NCI-H2196 (cell line): Measurements from ENCODE around the gene RCSD1.

Experiments used
- DNase-seq: peaks from one replicate; lab custom pipeline; 2025; ENCODE audit not compliant: unreplicated experiment; lab: John Stamatoyannopoulos, UW

The RCSD1 gene

DNA sequence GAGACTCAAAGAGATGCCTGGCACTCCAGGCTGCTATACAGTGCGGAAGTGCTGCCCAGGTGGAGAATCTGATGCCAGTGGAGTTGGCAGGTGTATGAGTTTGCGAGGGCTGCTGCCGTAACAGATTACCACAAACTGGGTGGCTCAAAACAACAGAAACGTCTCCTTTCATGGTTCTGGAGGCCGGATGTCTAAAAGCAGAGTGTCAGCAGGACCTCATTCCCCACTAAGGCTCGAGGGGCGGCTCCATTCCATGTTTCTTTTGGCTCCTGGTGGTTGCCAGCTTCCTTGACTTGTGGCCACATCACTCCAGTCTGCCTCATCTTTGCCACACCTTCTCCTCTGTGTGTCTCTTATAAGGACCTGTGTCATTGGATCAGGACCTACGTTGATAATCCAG lies 10.0 kb downstream of the RCSD1 start:
- no peak for DNase-seq

DNA sequence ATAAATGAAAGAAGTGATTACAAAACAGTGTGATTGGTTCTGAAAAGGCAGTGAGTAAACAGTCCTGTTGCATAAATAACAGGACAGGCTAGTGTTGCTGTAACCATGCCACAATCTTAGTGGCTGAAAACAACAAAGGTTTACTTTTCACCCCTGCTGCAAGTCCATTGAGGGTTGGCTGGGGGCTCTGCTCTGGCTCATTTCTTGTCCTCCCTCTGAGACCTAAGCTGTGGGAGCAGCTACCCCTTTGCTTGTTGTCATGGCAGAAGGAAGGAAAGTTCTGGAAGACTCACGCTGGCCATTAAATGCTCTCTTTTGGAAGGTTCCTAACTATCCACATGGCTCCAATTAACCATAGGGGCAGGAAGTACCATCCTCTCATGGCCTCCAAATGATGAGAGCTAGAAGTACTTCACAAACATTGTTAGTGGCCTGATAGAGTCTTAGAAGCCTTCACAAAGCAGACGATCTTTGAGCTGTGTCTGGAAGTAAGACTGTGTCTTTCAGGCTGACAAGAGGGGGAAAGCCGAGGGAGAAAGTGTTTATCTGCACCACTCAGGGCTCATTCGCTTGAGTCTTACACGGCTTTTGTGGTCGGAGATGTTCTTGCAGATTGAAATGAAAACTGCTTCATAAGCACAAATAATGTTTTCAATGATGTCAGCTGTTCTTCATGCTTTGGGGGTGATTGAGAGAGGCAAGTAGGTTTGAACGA lies 11.9 kb downstream of the RCSD1 start:
- no peak for DNase-seq

DNA sequence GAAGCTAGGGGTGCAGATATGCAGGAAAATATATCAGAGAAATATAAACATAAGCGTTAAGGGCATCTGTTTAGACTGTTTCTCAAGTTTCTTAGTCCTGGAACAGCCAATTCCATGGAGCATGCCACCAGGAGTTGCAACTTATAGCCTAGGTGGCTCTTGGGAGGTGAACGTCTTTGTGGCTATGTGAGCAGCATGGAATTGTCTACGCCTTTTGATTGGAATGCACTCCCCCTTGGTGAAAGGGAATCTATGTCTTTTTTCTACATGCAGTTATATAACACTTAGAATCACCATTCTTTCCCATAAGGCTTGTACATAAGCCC lies 12.4 kb downstream of the RCSD1 start:
- DNase-seq: no peak

DNA sequence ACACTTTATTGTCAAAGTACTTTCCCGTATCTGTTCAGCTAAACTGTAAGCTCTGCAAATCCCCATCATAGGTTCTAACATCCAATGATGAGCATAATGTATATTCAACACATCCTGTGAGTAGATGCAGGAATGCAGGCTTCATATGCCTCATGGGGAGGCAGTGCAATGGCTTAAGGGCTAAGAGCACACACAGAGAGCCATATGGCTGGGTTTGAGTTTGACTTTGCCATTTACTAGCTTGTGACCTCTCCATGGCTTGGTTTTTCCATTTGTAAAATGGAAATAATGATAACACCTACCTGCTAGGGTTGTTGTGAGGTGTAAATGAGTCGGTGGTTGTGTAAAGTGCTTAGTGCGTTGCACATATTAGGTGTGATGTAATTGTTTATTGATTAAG lies 13.4 kb downstream of the RCSD1 start:
- no peak for DNase-seq

DNA sequence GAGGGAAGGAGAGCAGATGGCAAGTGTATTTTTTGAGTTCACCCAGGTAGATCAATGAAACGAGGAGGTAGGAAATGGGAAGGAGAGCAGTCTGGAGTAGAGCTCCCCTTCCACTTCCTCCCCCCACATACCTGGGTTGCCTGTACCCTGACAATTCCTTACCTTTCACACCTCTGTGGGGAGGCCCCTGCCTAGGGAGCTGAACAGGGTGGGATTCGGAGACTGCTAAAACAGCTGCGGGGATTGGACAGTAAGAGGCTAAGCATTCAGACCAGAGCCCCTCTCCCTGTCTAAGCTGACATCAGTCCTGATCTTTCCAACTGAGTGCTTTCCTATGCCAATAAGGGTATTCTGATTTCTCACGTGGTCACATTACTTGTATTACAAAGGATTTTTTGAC lies 14.5 kb downstream of the RCSD1 start:
- DNase-seq: no peak

DNA sequence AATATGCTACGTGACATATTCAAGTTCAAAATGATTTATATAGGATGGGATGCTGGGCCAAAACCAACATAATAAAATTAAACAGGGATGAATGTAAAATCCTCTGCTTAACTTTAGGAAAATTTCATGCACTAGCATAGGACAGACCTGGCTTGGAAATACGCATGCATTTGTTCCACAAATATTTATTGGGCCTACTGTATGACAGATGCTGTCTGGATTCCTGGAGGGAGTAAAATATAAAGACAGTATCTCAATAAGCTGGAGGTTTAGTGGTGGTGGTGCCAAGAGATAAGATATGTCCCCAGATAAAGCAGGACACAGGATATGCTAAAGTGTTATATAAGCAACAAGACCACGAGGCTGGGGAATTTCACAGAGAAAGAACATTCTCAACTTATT lies 15.1 kb downstream of the RCSD1 start:
- no peak for DNase-seq

DNA sequence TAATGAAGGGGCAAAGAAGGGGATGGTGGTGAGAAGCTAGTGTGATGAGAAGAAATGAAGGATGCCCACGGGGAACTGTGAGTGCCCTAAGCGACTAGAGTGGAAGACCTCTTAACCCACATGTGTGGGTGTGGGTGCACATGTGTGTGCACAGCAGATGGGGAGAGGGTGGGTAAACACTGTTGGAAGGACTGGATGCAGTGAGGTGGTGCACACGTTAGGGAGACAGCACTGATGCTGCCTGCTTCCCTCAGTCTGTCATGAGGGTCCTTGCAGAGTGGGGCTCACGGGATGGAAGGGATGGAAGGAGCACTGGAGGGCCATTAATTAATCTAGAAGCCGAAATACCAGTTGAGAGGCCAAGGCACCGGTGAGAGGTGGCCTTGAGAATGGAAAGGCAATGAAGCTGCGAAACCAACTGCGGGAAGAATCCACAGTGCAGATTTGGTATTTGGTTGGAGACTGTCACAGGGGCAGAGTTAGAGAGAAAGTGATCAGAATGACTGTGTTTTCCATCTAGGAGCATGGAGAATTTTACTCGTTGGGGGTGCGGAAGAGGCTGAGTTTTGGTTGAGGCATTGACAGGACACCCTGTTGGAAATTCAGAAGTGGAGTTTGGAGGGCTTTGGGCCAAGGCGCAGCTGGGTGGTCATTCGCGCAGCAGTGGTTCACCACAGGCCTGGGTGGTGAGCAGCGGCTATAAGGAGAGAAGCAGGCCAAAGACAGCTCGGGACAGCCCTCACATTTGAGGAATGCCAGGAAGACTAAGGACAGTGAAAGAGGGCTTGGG lies 15.8 kb downstream of the RCSD1 start:
- no peak for DNase-seq

DNA sequence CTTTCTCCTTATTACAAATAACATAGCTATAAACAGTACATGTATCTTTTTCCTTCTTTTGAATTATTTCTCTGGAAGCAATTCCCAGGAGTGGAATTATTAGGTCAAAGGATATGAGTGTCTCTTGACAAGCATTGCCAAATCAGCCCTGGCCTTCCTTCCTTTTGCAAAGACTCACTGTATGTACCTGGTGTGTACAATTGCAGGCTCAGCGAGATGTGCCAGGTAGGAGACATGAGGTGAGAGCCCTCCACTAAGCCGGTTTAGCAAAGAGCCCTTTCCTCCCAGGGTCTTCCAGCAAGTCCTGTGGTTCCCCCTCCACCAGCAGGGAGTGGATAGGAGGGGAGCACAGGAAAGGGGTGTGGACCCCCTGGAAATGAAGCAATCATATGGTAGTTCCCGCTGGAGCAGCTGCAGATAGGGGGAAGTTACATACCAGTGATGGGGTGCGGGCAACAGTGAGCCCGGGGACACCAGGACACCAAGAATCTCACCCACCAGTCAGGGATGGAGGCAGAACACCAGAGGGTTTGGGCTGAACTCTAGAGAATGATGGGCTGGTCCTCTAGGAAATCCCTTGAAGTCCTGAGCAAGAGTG lies 18.3 kb downstream of the RCSD1 start:
- DNase-seq: no peak

DNA sequence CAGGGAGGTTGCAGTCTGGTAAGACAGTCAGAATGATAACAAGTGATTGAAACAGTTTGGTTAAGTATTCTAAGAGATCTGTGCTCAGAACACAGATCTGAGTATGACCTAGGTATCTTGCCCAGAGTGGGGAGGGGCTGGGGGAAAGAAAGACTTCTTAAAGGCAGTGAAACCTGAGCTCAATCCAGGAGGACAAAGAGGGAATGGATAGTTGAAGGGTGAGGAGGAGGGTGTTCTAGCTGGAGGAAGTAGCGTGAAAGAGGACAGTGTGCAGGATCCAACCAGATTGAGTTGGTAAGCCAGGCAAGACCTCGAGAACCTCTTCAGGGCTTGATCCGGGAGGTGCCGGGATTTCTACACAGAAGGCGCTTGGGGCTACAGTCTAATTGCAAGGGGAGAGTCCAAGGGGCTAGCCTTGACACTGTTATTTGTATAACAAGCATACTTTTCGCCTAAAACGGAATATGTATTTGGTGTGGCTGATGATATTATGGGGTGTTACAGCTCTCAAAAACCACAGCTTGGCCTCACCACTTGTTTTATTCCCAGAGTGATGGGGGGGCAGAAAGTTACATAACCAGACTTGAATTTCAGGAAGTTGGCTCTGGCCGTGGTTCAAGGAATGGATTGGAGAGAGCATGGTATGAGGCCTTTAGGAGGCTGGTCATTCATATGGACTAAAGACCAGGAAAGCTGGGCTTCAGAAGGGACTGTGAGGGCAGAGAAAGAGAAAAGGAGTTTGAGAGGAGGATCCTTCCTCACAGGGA lies 19.1 kb downstream of the RCSD1 start:
- DNase-seq: no peak

DNA sequence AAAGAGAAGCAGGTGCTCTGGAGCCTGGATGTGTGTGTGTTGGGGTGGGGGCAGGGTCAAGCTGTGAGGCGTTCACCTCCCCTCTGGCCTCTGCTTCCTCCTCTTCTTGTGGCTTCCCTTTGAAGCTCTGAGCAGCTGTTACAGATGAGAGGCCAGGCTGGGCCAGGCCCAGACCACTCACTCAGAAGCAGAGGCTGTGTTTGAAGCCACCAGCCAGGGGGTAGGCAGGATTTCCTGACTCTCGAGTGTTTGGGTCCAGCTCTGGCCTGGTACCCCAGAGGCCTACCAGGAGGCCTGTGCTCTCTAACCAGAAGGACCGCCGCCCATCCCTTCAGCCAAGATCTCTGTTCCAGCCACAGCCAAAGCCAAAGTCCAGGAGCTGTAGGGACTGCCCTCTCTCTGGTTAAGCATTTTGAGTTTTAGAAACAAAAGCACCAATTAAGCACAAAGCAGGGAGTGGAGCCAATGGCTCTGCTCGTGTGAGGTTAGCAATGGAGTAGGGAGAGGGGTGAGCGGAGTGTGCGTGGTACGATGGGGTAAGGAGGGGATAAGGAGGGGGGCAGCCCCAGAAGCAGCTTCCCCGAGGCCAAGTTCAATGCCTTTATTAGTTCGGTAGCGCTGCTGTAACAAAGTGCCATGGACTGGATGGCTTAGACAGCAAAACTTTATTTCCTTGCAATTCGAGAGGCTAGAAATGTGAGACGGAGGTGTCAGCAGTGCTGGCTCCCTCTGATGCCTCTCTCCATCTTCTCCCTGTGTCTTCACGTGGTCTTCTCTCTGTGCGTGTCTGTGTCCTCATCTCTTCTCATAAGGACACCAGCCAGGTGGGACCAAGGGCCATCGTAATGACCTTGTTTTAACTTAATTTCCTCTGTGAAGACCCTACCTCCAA lies 20.5 kb downstream of the RCSD1 start:
- DNase-seq: no peak

DNA sequence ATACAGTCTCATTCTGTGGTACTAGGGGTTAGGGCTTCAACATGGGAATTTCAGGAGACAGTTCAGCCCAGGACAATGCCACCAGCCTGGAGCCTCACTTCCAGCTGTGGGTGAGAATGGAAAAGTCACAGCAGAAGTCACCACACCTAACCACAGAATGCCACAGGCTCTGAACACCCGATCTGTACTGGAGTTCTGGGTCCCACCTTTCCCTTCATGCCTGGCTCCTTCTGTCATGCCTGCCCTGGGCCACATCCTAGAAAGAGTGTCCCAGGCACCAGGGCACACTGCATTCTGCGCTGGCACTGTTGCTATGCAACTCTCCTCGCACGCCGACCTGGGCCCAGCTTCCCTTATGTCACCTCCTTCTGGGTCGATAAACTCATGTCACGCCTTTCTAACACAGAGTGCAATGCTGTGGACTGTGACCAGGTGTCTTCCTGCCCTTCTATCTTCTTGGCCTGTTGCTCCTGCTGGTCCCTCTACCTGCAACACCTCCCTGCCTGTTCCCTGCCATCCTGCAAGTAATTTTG lies 21.2 kb downstream of the RCSD1 start:
- no peak for DNase-seq

DNA sequence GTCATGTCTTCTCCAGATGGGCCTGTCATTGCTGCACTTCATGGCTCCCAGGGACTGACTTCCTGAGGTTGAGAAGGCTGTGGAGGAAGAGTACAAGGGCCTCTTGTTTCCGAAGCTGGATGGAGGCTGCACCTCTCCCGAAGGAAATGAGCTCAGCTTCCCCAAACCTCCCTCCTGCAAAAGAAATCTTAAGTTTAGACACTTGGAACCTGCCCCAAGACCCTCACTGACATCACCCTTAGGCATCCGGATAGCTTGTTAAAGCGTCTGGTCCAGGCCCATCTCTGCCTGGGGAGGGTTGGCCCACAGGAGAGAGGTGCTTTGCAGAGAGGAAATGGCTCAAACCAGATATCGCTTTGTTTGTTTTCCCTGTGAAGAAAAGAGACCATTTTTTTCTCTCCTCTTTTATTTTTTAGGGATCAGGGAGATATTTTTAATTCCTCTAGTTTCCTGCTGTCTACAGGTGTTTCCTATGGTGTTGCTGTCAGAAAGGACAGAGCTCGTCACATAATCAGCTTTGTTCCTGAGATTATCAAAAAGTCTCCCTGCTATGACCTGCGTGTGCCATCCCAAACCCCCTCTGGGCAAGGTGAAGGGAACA lies 25.0 kb downstream of the RCSD1 start:
- no peak for DNase-seq

DNA sequence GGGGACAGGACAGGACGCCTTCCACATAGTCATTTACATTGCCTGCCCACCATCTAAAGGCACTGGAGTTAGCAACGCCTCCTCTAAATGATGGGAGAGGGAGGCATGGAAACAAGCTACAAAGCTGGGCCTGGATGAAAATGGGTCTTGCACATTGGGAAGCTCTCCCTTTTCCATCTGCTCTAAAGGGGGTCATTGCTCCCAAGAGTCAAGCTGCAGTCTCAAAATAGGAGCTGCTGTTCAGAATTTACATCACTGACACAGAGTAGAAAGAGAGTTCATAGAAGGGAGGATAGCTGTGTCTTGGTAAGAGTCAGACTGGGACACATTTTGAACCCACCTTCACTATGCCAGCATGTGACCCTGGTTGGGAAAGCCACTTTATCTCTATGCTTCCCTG lies 26.6 kb downstream of the RCSD1 start:
- DNase-seq: no peak

DNA sequence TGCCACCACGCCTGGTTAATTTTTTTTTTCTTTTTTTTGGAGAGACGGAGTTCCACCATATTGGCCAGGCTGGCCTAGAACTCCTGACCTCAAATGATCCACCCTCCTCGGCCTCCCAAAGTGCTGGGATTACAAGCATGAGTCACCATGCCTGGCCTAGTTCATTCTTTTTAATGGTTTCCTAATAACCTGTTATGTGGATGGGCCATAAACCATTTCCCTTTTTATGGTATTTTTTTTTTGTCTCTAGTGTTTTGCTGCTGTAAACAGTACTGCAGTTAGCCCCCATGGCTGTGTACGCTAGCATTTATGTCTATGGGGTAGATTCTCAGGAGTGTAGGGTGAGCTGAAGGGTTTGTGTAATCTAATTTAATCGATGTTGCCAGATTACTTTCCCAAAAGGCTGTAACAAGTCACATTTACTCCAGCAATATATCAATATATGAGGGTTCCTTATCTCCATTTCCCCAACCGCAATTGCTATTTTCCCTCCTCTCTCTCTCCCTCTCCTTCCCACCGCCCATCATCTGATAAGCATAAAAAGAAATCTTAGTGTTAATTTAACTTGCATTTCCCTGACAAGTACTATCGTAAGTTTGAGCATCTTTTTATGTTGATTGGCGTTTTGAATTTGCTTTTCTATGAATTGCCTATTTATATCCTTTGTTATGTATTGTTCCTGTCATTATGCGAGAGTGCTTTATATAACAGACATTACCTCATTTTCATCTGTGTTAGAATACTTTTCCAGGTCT lies 28.7 kb downstream of the RCSD1 start:
- DNase-seq: no peak

DNA sequence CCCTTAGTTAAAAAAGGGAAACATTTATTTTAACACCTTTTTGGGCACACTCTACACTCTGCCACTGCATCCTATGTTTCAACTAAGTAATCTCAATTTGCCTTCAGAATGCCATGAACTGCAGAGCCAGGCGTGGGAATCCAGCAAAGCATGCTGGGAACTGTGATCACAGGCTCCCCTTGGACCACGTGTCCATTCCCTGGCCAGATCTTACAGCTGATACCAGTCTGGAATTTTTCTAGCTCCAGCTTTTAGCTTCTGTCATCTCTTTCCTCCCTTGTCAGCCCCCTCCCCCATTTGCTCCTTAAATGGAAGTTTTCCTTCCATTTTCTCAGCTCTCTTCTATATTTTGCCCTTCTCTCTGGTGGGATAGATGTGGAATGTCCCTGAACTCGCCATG lies 29.4 kb downstream of the RCSD1 start:
- no peak for DNase-seq

DNA sequence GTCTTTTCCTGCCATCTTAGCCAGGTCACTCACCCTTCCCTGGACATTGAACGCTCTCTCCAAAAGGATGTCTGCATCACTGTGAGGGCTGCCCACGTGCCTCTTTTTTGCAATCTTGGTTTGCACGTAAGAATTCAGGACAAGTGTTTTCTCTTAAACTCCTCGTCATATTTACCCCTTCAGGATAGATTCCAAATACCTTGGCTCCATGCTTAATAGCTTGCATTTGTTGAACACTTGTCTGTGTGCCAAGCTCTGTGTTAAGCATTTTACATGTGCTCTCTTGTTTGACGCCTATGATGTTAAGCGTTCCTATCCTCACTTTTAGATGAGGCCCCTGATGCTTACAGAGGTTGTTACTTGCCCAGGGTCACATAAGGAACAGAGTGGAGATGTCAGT lies 29.8 kb downstream of the RCSD1 start:
- no peak for DNase-seq

DNA sequence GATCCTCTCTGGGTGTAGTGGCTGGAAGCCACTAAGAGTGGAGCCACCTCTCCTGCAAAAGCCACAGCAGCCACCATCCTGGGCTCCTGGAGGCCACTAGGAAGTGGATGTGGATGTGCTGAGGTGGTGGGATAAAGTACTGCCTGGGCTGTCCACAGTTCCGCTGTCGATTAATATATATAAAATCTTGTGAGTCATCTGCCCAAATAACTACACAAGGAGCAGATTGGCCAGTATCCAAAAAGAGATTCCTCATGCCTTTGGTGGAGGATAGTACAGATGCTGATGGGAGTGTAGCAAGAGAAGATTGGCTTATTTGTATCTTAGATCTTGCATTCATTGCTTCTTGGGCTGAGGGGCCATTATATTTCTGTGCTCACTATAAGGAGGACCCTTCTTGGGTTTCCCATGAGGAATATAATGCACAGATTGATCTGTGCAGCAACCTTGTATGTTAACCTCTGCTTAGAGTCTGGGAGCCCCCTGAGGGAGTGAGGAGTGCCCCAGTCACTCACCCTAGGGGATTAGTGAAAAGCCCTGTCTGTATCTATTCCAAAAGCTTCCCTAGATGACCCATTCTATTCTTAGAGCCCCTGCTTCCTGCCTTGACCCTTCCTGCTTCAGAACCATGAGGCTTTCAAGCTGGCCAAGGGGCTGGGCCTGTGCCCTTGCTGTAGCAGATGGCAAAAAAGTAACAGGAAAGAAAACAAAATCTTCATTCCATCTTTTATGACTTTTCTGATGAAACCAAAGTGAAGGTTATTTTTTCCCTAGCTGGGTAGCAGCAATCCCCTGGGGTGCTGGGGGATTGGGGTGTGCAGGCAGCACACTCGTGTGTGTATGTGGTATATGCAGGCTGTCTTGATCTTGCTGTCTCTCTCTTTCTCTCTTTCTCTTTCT lies 31.7 kb downstream of the RCSD1 start:
- DNase-seq: no peak

DNA sequence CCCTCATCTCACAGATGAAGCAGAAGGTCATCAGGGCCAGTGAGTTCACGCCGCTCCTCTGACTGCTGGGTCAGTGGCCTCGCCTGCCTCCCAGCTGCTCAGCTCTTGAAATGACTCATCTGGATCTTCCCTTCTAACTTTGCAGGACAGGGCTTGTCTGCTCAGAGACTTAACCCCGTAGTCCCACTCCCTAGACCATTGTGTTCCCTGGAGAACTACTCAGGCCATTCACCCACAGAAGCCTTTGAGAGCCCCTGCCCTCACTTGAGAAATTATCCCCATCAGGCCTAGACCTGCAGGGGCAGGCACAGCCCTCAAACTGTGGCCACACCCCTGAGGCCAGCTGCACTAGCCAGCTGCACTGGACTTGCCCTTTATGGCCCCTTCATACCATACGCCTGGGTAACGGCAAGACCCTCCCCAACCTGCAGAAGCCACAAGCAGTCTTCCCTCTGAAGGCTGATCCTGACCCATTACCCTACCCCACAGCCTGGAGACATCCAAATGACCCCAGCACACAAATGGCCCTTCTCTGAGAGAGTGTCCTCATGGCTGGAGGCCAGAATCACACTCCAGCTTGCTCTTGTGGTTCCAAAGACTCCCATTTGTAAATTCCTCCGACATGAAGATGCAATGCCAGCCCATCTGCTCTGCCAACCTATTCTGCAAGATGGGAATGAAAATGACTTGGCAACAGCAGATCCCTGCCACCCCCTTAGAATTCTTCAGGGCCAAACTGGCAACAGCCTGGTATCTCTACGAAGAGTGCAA lies 33.2 kb downstream of the RCSD1 start:
- DNase-seq: no peak
